ENCODE measurements around the gene ARHGEF9.
"Not testable (repeated sequence)": the region's sequence is repeated elsewhere in the genome, so short reads cannot be mapped to it uniquely, and the experiment has no call there.

ARHGEF9 gene

DNA sequence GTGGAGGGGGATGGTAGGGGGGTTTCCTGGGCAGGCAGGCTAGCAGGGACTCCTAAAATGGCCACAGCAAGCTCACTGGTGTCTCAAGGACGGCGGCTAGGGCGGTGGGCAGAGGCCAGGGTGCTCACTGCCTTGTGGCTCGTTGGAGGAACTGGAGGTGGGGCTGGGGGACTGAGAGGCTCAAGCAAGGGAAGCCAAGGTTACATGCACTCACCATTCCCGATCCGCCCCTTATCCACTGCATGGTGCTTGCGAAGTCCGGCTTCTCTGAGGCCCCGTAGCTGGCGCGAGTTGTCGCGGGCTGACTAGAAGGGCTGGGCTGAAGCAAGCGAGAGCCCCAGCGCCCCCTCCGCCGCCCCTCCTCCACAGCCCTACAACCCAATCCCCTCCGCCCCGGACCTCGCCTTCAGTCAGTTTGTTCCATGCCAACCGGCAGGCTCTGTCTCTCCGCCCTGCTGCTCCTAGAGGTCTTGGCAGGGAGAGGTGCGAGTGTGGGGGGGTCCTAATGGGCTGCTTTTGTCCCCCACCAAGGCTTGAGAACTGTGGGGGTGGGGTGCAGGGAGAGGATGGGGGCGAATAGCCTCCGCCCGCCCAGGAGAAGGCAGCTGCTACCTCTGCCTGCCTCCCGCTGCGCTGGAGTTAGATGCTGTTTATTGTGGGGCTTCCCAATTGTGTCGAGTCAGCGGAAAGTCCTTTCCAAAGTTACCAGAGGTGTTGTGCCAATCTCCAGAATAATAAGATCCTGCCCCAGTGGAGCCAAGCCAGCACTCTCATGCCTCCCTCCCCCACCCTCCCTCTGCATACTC is at the start of gene ARHGEF9:
ARHGEF9 (minus strand) TSS at position 313 of the 806 bp plus-strand sequence; CDS start at position 244, 69 bp downstream.
- no peak for DNase-seq

GRCh38 chrX:63825446-63825845 is 40.4 kb upstream of the ARHGEF9 start:
- DNase-seq: not testable (repeated sequence)

DNA sequence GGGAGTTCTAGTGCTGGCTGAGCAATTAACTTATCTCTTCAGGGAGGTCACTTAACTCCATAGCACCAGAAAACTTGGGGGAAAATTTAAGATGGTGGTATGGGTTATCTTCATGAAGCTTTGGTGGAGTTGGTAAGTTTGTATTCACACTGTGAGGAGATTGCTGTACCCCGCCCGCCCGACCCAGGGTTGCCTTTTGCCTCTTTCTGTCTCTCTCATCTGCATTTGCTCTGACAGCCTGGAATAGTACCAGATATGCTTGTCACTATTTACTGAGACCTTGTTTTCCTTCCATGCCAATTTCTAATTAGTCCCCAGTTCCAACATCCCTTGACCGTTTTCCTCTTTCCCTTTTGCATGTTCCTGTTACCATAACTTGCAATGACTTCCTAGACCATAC is 33.1 kb upstream of the ARHGEF9 start:
- no peak for DNase-seq

DNA sequence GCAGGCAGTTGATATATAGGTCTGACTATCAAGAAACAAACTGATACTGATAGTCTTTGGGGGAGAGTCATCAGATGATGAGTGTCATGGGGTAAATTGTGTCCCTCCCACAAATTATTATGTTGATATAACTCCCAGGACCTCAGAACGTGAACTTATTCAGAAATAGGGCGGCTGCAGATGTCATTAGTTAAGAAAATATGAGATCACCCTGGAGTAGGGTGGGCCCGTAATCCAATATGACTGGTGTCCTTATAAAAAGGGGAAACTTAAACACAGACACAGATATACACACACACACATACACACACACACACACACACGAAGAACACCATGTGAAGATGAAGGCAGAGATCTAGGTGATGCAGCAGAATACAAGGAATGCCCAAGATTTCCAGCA is 32.7 kb upstream of the ARHGEF9 start:
- DNase-seq: no peak

DNA sequence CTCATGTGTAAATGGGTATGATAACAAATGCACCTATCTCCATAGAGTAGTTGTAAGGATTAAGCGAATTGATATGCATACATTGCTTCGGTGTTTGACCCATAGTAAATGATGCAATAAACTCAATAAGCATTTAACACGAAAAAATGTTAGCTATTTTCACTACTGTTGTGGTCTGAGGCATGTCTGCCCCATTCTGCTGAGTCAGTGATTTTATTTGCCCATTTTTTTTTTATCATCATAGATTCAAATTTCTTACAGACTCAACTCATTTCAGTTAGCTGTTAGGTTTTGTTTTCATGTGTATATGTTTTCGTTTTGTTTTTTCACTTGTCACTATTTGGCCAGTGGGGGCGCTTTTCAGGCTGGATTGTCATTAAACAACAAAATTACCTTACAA is 27.8 kb upstream of the ARHGEF9 start:
- no peak for DNase-seq

GRCh38 chrX:63810746-63811145 is 25.7 kb upstream of the ARHGEF9 start:
- no peak for DNase-seq

DNA sequence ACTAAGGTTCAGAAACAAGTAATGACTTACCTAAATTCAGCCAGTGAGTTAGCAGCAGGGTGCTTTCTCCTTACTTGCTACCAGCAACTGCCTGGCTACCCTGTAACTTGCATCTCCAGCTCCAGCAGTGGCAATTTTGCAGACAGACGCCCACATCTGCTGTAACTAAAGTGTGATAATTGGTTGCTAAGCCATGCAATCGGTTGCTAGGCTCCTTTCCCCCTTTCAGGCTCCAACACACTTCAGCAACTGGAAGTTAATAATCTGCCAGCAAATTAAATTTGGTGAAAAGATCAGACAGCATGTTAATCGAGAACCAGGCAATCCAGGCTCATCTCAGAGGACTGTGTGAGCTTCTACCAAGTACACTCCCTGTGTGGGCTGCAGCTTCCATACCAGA is 24.2 kb upstream of the ARHGEF9 start:
- DNase-seq: no peak

DNA sequence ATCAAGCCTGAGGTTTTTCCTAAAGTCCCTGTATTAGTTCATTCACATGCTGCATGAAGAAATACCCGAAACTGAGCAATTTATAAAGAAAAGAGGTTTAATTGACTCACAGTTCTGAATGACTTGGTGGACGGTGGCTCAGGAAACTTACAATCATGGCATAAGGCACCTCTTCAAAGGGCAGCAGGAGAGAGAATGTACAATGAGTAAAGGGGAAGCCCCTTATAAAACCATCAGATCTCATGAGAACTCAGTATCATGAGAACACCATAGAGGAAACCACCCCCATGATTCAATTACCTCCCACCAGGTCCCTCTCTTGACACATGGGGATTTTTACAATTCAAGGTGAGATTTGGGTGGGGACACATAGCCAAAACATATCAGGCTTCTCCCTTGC is 10.4 kb upstream of the ARHGEF9 start:
- DNase-seq: not testable (repeated sequence)

DNA sequence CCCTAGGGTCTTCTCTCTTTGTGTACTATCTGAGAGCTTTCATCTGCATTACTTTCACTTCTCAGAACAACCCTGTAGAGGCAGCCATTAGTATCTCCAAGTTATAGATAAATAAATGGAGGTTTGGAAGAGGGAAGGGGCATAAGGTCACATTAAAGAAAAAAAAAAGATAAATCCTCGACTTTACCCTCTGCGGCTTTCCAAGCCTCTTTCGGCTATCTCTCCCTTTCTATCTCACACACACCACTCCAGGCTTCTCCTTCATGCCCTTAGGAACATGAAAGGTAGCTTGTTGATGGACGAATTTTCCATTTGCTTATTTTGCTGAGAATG is 660 bp upstream of the ARHGEF9 start:
- DNase-seq: no peak

- no peak for DNase-seq
Measured at GRCh38 chrX:63784346-63784901, 590 bp downstream of the ARHGEF9 start.

DNA sequence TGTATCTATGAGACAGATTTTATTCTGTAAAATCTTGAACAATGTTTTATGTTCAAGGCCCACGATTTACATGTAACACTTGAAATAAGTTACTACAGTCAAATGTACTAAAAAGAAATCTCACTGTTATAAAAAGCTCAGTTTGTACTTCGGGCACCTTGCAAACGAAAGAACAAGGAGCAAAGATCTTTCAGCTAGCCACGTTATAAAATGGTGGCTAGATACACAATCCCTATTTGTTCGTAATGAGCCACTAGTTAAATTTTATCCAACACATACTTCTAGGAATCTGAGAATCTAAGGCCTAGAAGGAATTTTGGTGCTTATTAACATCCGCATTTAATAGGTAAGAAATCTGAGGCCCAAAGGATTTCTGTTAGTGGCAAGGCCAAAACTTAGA is 2.5 kb downstream of the ARHGEF9 start:
- no peak for DNase-seq

DNA sequence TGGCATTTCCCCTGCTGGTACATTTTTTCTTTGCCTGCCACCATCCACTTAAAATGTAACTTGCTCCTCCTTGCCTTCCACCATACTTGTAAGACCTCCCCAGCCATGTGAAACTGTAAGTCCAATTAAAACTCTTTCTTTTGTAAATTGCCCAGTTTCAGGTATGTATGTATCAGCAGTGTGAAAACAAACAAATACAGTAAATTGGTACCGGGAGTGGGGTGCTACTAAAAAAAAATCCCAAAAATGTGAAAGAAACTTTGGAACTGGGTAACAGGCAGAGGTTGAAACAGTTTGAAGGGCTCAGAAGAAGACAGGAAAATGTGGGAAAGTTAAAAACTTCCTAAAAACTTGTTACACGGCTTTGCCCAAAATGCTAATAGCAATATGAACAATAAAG is 16.3 kb downstream of the ARHGEF9 start:
- DNase-seq: no peak

DNA sequence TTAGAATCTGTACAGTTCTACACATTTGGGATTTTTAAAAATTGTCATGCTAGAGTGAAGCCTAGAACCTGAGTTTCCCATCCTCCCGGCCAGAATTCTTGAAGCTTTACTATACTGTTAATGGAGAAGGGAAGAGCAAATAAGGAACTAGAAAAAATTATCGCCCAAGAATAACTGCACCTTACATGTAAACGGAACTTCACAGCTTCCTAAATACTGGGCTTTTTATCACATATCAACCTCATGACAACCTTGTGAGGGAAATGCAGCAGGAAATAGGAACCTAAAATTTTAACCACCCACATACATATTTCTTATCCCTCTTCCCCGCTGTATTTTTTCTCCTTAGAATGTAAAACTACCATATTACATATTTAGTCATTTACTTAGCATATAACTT is 19.3 kb downstream of the ARHGEF9 start:
- DNase-seq: no peak

- DNase-seq: no peak
Measured at GRCh38 chrX:63764946-63765345, 20.1 kb downstream of the ARHGEF9 start.

- DNase-seq: no peak
Measured at GRCh38 chrX:63761639-63762038, 23.4 kb downstream of the ARHGEF9 start.

- DNase-seq: no peak
Measured at GRCh38 chrX:63758011-63758410, 27.0 kb downstream of the ARHGEF9 start.

DNA sequence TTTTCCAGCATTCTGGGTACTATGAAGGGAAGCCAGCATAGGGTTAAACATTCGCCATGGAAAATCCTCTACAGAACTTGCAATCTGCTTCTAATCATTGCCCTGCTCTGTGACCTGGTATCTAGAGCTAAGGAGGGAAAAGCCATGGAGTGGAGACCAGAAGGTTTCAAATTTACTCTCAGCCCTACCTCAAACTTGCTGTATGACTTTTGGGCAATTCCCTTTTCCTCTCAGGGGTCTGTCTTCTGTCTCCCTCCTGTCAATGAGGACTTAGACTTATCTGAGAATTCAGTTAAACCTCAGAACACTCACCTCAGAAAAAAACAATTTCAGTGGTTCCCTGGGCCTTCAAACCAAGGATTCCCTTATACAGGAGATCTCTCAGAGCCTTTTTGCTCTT is 29.1 kb downstream of the ARHGEF9 start:
- DNase-seq: no peak

DNA sequence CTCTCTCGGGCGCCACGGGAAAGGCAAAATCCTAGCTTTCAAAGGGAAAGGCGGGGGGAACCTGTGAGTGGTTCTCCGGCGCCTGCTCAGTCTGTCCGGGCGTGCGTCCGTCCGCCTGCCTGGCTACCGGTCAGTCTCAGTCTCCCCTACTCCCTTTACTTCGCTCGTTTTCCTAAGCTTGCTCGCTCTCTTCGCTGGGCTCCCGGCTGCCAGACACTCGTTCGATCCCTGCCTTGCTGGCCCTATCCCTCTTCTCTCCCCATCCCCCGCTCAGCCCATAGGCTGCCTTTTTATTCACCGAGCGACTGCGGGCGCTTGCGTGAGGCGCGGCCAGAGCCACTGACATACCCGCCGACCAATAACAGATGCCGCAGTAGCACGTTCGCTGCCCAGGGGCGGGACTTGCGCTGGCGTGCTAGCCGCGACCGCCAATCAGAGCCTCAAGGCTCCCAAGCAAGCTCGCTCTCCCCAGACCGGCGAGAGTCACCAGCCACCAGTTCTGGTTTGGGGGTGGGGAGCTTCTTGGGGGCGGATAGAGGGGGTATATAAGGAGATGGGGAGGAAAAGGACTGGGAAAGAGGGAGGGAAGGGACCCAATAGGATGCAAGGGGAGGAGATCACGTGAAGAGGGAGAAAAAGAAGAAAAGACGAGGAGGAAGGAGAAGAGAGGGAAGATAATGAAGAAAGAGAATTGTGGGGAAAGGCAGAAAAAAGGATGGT is 30.0 kb downstream of the ARHGEF9 start:
- DNase-seq: peak; percentile 86

DNA sequence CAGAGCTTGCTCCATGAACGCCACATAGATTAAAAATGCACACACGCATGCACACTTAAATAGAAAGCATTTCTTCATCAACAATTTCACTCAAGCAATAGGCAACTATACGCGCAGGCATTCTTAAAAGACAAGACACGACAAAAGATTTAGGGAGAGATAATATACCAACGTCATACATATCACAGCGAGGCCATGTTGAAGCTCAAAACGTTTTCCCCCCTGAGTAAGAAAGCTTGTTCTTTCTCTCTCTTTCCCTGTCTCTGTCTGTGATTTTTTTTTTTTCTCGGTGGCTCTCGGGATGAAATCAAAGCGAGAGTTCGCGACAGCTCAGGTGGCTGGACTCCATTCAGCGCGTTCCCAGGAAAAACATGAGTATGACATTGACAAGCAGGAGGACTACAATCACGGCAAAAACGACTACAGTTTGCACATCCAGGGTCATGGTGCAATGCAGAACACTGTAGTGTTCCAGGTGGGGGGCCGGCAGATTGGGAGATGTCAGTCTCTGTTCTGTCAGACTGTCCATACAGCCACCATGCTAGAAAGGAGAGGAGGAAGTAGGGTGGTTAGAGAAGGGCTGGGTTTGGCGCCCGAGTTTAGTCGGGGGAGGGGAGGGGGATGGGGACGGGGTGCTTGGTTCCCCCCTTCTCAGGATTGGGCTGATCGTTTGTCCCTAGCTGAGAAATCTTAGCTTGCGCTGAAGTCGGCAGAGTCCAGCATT is 30.7 kb downstream of the ARHGEF9 start:
- DNase-seq: no peak

GRCh38 chrX:63751481-63751880 is 33.5 kb downstream of the ARHGEF9 start:
- no peak for DNase-seq

DNA sequence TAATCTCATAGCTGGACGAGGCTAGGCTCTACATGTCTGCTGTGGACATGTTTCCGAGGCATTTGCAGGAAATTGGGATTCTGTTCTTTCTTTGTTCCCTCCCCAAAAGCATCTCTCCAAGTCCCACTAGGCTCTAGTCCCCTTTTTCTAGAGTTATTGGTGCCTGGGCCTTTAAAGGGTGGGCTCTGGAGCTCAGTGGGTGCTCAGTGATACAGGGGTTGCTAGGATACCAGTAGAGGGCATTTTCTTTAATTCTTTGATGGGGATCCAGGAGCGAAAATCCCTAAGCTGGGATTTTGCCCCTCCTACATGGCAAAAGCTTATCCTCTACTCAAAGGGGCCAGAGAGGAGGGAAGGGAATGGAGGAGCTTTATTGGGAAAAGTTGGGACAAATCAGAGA is 34.2 kb downstream of the ARHGEF9 start:
- no peak for DNase-seq

GRCh38 chrX:63747331-63747730 is 37.7 kb downstream of the ARHGEF9 start:
- DNase-seq: no peak

GRCh38 chrX:63746715-63747114 is 38.3 kb downstream of the ARHGEF9 start:
- DNase-seq: no peak

GRCh38 chrX:63746278-63746677 is 38.7 kb downstream of the ARHGEF9 start:
- no peak for DNase-seq
